Mesodermal cell (in vitro differentiated cells): ENCODE results near the gene C12orf56.
"Not testable (repeated sequence)": the region's sequence is repeated elsewhere in the genome, so short reads cannot be mapped to it uniquely, and the experiment has no call there.

Experiments
- H3K27ac ChIP-seq: 2 replicates; pipeline ENCODE4 v1.7.0; 2013; ENCODE audit warnings: mild to moderate bottlenecking, low read depth, low read length, moderate library complexity; ENCODE audit not compliant: severe bottlenecking
- H3K36me3 ChIP-seq: 2 replicates; pipeline ENCODE4 v1.7.1; 2013; ENCODE audit warnings: mild to moderate bottlenecking, low read length, moderate library complexity; ENCODE audit not compliant: control insufficient read depth, insufficient read depth
- H3K4me1 ChIP-seq: one replicate; pipeline ENCODE4 v1.7.1; 2013; ENCODE audit warnings: mild to moderate bottlenecking, low read length; ENCODE audit not compliant: insufficient read depth, control insufficient read depth, poor library complexity, severe bottlenecking
- H3K4me3 ChIP-seq: 2 replicates; pipeline ENCODE4 v1.7.0; 2013; ENCODE audit warnings: low read length, control low read depth, mild to moderate bottlenecking; ENCODE audit not compliant: insufficient read depth, poor library complexity, severe bottlenecking; ENCODE audit errors: extremely low read depth
- H3K9me3 ChIP-seq: 2 replicates; pipeline ENCODE4 v1.7.1; 2013; ENCODE audit warnings: mild to moderate bottlenecking, low read length, moderate library complexity; ENCODE audit not compliant: control insufficient read depth
- WGBS, 2 experiments: methylation state at CpG; one replicate each; pipeline ENCODE4 v1.1.5; 2013; ENCODE audit warnings: missing lambda C conversion rate in 2 of 2; ENCODE audit not compliant: insufficient coverage in 2 of 2; 5-methylcytosine and 5-hydroxymethylcytosine counted together

C12orf56 gene

DNA sequence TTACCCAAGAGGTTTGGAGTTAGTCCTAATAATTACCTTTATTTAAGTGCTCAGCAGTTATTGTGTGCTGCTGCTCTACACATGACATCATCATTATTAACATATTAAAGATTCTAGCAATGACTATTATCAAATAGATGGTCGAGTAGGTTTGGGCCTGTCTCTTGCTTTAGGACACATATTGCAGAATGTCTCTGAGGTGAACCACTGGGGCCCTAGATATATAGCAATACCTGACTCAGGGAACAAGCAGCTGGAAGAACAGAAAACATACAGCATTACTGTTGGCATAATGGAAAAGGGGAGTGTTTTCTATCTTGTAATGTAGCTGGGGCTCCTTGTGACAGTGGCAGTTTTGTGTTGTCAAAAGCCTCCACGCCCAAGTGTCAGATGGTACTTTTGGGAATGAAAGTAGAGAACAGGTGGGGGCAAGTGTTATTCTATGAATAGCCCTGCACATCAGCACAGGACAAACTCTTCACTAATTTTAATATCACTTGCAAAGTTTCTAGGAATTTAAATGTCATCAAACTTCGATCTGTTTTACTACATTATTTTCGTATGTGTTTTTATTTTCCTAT is 54.6 kb downstream of the C12orf56 start:
- WGBS, 2 experiments = 80 to 100% methylated on average over 1 to 2 of the region's 4 CpGs
- H3K4me1 ChIP-seq = no peaks in the 10 kb centered on the region

DNA sequence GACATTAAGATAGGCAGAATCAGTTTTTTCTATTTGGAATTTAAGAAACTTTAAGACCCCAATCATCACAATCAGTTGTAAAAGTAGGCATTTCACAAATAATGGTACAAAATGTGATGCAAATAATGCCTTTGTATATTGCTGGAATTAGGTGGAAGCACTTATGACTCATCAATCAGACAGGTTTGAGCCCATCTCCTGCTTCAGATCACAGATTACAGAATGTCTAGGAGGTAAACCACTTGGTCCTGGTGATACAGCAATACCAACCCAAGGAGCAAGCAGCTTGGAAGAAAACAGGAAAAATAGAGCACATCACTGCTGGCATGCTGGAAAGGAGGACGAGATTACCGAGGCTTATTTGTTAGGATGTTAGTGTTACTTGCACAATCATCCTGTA is 57.6 kb downstream of the C12orf56 start:
- H3K36me3 ChIP-seq = no peaks in the 10 kb centered on the region
- WGBS, 2 experiments = no CpG with 5 or more reads among the region's 2 CpGs
- H3K4me3 ChIP-seq = no peak overlapping the region
- no peaks in the 10 kb centered on the region for H3K9me3 ChIP-seq
- H3K4me1 ChIP-seq = no peaks in the 10 kb centered on the region
- no peak overlapping the region for H3K27ac ChIP-seq

More for the DNA sequence above, 54.6 kb downstream of the C12orf56 start:
- Histone ChIP-seq H3K4me3 (no peak overlapping the region), H3K36me3 (no peaks in the 10 kb centered on the region), H3K27ac (no peak overlapping the region), H3K9me3 (no peaks in the 10 kb centered on the region)

DNA sequence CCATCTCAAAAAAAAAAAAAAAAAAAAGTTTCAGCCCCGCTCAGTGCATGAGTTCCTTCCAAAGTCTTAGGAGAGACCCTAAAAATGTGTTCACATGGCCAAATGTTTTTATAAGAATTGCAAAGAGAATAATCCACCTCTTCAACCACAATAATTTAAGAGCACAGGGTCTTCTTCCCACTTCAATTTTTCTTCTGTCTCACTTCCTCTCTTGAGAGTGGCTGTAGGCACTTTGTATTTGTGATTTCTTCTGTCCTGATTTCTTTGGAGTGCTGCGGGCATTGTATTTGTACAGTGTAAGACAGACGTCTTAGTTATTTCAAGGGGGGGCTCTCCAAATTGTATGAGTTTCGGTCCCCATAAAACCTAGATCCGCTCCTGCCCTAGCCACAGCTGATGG is 58.3 kb downstream of the C12orf56 start:
- Histone ChIP-seq H3K36me3 (no peaks in the 10 kb centered on the region), H3K27ac (no peak overlapping the region), H3K4me1 (no peaks in the 10 kb centered on the region), H3K4me3 (no peak overlapping the region), H3K9me3 (no peaks in the 10 kb centered on the region)
- WGBS, 2 experiments = 87 to 90% methylated on average over 4 of the region's 5 CpGs

DNA sequence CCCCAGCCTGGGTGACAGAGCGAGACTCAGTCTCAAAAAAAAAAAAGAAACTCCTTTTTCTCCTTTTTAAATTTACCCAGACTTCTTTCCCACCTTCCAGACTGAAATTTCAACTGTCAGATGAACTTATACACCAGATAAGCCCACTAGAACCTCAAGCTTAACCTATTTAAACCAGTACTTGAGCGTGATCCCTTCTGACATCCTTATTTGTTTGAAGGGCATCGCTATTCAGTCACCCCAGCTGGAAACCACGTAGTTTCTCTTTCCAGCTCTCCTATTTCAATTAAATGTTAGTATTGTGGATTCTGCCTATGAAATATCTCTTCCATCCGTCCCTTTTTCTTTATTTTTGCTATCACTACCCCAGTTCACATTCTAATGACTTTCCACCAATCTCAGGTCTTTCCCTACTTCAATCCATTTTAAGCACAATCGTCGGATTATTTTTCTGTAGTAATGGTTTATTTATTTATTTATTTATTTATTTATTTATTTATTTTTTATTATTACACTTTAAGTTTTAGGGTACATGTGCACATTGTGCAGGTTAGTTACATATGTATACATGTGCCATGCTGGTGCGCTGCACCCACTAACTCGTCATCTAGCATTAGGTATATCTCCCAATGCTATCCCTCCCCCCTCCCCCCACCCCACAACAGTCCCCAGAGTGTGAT is 61.4 kb downstream of the C12orf56 start:
- not testable (repeated sequence) for H3K36me3 ChIP-seq, H3K9me3 ChIP-seq, H3K27ac ChIP-seq, H3K4me1 ChIP-seq, H3K4me3 ChIP-seq
- 75 to 100% methylated on average over 1 to 2 of the region's 9 CpGs for WGBS, 2 experiments

DNA sequence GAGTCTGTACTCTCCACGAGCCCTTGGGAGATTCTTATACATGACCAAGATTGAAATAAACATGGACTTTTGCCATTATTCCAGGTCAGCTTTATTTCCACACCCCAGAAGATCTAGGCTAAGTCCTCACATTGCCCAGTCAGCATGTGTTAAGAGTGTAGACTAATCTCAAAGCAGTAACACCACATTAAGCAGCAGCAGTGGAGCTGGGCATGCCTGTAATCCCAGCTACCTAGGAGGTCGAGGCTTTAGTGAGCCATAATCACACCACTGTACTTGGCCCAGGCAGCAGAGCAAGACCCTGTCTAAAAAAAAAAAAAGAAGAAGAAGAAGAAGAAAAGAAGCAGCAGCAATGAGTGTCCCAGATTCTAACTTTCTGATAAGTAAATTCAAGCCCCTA is 65.5 kb downstream of the C12orf56 start:
- 80 to 86% methylated on average over 1 to 2 of the region's 2 CpGs for WGBS, 2 experiments
- Histone ChIP-seq H3K4me3 (no peak overlapping the region), H3K27ac (no peak overlapping the region), H3K4me1 (peaks cover 9% of the 10 kb centered on the region), H3K9me3 (peaks cover 4% of the 10 kb centered on the region), H3K36me3 (no peaks in the 10 kb centered on the region)

DNA sequence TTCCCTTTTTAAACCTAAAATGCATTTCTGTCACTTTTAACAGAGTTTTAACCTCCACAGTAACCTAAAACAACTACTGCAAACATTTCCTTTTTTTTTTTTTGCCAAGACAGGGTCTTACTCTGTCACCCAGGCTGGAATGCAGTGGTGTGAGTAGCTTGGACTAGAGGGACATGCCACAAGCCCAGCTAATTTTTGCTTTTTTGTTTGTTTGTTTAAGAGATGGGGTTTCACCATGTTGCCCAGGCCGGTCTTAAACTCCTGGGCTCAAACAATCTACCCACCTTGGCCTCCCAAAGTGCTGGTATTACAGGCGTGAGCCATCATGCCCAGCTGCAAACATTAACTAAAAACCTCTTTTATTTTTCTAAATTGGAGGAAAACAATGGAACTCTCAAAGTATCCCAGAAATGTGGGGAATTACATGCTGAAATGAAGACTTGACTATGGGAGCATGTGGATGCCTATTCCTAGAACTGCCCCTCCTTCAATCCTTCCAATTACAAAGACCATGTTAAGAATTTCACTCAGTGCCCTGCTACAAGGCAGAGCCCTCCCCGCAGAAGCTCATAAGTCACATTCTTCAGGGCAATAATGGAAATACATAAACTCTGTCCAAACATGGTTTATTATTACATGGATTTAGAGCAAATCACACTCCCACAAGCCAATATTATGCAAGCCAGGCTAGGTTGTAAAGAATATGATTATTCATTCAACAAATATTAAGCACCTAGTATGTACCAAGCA is 66.9 kb downstream of the C12orf56 start:
- Histone ChIP-seq H3K9me3 (peaks cover 4% of the 10 kb centered on the region), H3K4me1 (peaks cover 9% of the 10 kb centered on the region), H3K27ac (peak overlapping the region; percentile 23), H3K36me3 (no peaks in the 10 kb centered on the region), H3K4me3 (no peak overlapping the region)
- WGBS, 2 experiments = 40 to 90% methylated on average over 1 to 2 of the region's 3 CpGs

DNA sequence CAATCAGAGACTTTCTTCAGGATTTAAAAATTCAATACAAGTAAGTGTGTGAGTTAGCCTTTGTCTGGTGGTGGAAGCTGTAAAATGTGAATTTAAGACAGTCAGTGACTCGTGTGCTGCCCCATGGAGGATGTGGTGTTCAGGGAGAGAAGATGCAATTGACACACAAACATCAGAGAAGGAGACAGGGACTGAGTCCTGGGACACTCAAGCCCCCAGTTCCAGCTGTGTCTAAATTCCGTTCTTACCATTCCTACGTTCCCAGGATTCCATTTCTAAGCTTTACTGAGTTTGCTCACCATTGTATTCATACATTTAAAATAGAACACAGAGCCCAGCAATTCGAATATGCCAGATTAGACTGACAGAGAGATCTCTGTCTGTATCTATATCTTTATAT is 67.6 kb downstream of the C12orf56 start:
- Histone ChIP-seq H3K36me3 (no peaks in the 10 kb centered on the region), H3K27ac (no peak overlapping the region), H3K4me3 (no peak overlapping the region), H3K9me3 (peaks cover 4% of the 10 kb centered on the region), H3K4me1 (peaks cover 9% of the 10 kb centered on the region)
- 20 to 58% methylated on average over 1 to 2 of the region's 4 CpGs for WGBS, 2 experiments

DNA sequence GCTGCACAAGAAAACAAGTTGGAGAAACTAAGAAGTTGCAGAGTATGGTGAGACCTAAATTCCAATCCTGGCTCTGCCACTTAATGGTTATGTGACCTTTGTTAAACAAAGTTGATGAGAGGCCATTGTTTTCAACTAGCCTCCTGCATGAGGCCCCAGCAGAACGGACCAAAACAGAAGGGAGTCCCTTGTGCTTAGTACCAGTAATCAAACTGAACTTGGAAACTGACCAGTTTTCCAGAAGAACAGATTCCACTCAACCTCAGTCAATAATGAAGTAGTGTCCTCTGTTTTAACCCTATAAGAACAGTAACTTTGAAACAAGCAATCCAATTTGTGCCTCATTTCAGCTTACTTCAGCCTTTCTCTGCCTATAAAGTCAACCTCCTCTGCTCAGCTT is 69.9 kb downstream of the C12orf56 start:
- H3K9me3 ChIP-seq = peaks cover 4% of the 10 kb centered on the region
- 86% methylated on average over 1 of the region's 1 CpG; no CpG with 5 or more reads in 1 of the 2 experiments for WGBS, 2 experiments
- H3K4me3 ChIP-seq = no peak overlapping the region
- H3K36me3 ChIP-seq = no peaks in the 10 kb centered on the region
- peaks cover 9% of the 10 kb centered on the region for H3K4me1 ChIP-seq
- H3K27ac ChIP-seq = no peak overlapping the region

DNA sequence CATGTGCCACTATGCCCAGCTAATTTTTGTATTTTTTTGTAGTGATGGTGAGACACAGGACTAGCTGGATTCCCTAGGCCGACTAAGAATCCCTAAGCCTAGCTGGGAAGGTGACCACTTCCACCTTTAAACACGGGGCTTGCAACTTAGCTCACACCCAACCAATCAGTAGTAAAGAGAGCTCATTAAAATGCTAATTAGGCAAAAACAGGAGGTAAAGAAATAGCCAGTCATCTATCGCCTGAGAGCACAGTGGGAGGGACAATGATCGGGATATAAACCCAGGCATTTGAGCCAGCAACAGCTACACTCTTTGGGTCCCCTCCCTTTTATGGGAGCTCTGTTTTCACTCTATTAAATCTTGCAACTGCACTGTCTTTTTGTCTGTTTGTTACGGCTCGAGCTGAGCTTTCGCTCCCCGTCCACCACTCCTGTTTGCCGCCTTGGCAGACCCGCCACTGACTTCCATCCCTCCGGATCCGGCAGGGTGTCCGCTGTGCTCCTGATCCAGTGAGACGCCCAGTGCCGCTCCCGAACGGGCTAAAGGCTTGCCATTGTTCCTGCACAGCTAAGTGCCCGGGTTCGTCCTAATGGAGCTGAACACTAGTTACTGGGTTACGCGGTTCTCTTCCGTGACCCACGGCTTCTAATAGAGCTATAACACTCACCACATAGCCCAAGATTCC is 70.9 kb downstream of the C12orf56 start:
- H3K27ac ChIP-seq, H3K9me3 ChIP-seq, H3K4me1 ChIP-seq, H3K36me3 ChIP-seq, H3K4me3 ChIP-seq: not testable (repeated sequence)
- 88 to 92% methylated on average over 15 to 20 of the region's 23 CpGs for WGBS, 2 experiments

DNA sequence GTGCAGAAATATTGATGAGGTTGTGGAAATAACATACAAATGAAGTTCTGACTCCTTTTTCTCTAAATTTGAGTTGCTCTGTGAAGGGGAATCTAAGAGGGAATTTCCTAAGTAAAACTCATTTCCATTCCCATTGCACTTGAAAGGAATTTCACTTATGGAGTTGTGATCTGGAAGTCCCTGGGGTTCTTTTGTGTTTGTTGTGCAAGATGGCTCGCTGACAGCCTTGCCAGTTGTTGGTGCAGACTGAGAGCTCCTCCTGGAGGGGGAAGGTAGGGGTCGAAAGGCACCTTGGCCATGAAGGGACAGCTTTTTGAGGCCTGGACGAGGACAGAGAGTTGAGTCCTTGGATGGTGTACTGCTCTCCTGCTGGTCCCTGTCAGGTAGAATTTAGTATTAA is 72.0 kb downstream of the C12orf56 start:
- Histone ChIP-seq H3K27ac (no peak overlapping the region), H3K36me3 (no peaks in the 10 kb centered on the region), H3K4me3 (no peak overlapping the region), H3K4me1 (peaks cover 2% of the 10 kb centered on the region), H3K9me3 (peaks cover 4% of the 10 kb centered on the region)
- WGBS, 2 experiments = 20 to 21% methylated on average over 1 to 2 of the region's 3 CpGs
